ENCODE results near the gene STAG3. TPM values are rescaled to one million over a fixed set of nuclear protein-coding genes. Genes with fewer than 3 reads are reported as not detected.
A peak's percentile ranks its signal among the peaks of the same experiment; 100 is the strongest.

The STAG3 gene
- total and polyA plus RNA-seq, 2 of the 4 experiments (the other 2 are of a cell fraction), result 0.36 to 0.65 TPM

- DNase-seq (peak; percentile 70), ATAC-seq (ENCODE audit: low read depth) (peak; percentile 88)
- Histone ChIP-seq H3K9me3 (ENCODE audit: control insufficient read depth, insufficient read depth, low read length) (no peaks in the 10 kb centered on the region), H3K27ac (ENCODE audit: insufficient read depth, low read length) (peak within 1 kb of the TSS; percentile 80), H3K27me3 (ENCODE audit: control insufficient read depth, insufficient read depth, low read length) (no peaks in the 10 kb centered on the region), H4K5ac (ENCODE audit: low read depth, low read length) (peak within 1 kb of the TSS; percentile 80), H3K23ac (ENCODE audit: low read depth, low read length) (peak within 1 kb of the TSS; percentile 93; the same call in 1 of the 2 replicates), H3K14ac (replicated peaks; ENCODE audit: low read depth, low read length) (peak within 1 kb of the TSS; percentile 76), H3K4me3 (ENCODE audit: insufficient read depth, low read depth, low read length) (peak within 1 kb of the TSS; percentile 77), H3K36me3 (ENCODE audit: control insufficient read depth, insufficient read depth, low read length) (peaks cover 34% of the 10 kb centered on the region), H4K91ac (ENCODE audit: insufficient read depth, low read depth, low read length) (peak within 1 kb of the TSS; percentile 46), H4K20me1 (ENCODE audit: insufficient read depth, low read length) (peaks cover 21% of the 10 kb centered on the region), H3K4me2 (ENCODE audit: low read depth, low read length) (peak within 1 kb of the TSS; percentile 80), H2BK5ac (ENCODE audit: low read depth, low read length, poor library complexity, severe bottlenecking) (peak within 1 kb of the TSS; percentile 63), H3K4me1 (ENCODE audit: control insufficient read depth, insufficient read depth, low read length) (peaks cover 6% of the 10 kb centered on the region), H2AFZ (replicated peaks; ENCODE audit: low read length, poor library complexity) (peak within 1 kb of the TSS; percentile 94), H2AK5ac (ENCODE audit: low read depth, low read length) (peak within 1 kb of the TSS; percentile 88), H3K9ac (ENCODE audit: low read depth, low read length) (peak within 1 kb of the TSS; percentile 73), H2BK15ac (ENCODE audit: low read depth, low read length) (no peak within 1 kb of the TSS), H3K18ac (ENCODE audit: low read depth, low read length) (peak within 1 kb of the TSS; percentile 71), H2BK20ac (ENCODE audit: low read depth, low read length) (no peak within 1 kb of the TSS), H3K79me1 (ENCODE audit: low read depth in 1 of 2, low read length in 2 of 2) (peaks cover 15 to 47% of the 10 kb centered on the region in 2 experiments), H4K8ac (ENCODE audit: low read depth in 2 of 2, low read length in 2 of 2) (peak within 1 kb of the TSS; percentile 94 to 99), H2AK9ac (replicated peaks; ENCODE audit: low read depth, low read length, poor library complexity) (peak within 1 kb of the TSS; percentile 97), H3K4ac (ENCODE audit: low read depth, low read length) (peak within 1 kb of the TSS; percentile 78), H3K9me1 (ENCODE audit: insufficient read depth, low read length) (peaks cover 2% of the 10 kb centered on the region; the same call in 1 of the 2 replicates), H3K56ac (ENCODE audit: extremely low read depth, insufficient read depth, low read length) (peak within 1 kb of the TSS; percentile 33; the same call in 1 of the 2 replicates), H2BK120ac (ENCODE audit: low read depth, low read length) (peak within 1 kb of the TSS; percentile 47)
- no TSS peak for BruUV-seq (replicated peaks)
- intact Hi-C loops (cut with micrococcal nuclease) (no loop called here), dilution Hi-C loops (cut with HindIII; ENCODE audit: low sequenced_read_pairs, unreplicated experiment) (no loop called here), in situ Hi-C loops (cut with MboI; ENCODE audit: low sequenced_read_pairs) (no loop called here)
- ChIA-PET POLR2A (ENCODE audit: unreplicated experiment) (interaction anchor here (0.6 kb wide), 1 partner anchor 11 kb away, joined by 4 read pairs; no protein-coding TSS in a partner anchor), CTCF (no interaction called here)
- no peak for TF ChIP-seq MXI1 (IDR thresholded peaks at IDR 0.05; ENCODE audit: borderline replicate concordance, low read depth, low read length)
- TF ChIP-seq POLR2A (IDR thresholded peaks at IDR 0.05; ENCODE audit: low read depth, low read length), result no peak
- no peak for TF ChIP-seq ELK1 (IDR thresholded peaks at IDR 0.05; ENCODE audit: borderline replicate concordance, low read depth, low read length)
- no peak for TF ChIP-seq RAD21 (IDR thresholded peaks at IDR 0.05; ENCODE audit: low read length)
- TF ChIP-seq MAZ (IDR thresholded peaks at IDR 0.05; ENCODE audit: borderline replicate concordance, low read depth, low read length), result peak; percentile 90; the same call in 1 of the 2 replicates
- TF ChIP-seq SMC3 (IDR thresholded peaks at IDR 0.05; ENCODE audit: low read depth, low read length), result no peak
- 0% methylated on average over 50 of the region's 87 CpGs; no CpG with 5 or more reads in 1 of the 2 experiments for WGBS, 2 experiments (ENCODE audit: extremely low coverage in 2 of 2, insufficient read length in 1 of 2)
These were observed 19.3 kb upstream of the STAG3 start, which contains the start of gene TRAPPC14 for GRCh38 chr7:100158229-100159098. TRAPPC14 (minus strand) TSS chr7:100158723; CDS start chr7:100158499, 224 bp downstream.

Measured in IMR-90 (cell line).